Panc1 (cell line): ENCODE data around the gene SHROOM3. TPM values are rescaled to one million over a fixed set of nuclear protein-coding genes. Genes with fewer than 3 reads are reported as not detected.

ENCODE experiments used
- ATAC-seq: fragments of 200-7000 bp; cut with Tn5 transposase; 2 replicates; pipeline ENCODE4 v1.9.1; 2020; ENCODE audit warnings: mild to moderate bottlenecking, moderate library complexity
- BruUV-seq: library from RNA; stranded (reverse); fragments of 400-500 nt; replicated peaks from 2 replicates; lab custom pipeline; 2021; lab: Mats Ljungman, UMichigan
- CTCF ChIA-PET: fragments of 300-600 bp; sonication (Branson Sonifier 250); formaldehyde crosslinking; loops from one replicate; lab custom pipeline; 2022; ENCODE audit warnings: antibody characterized with exemption; lab: Charles Lee
- POLR2A ChIA-PET: fragments of 300-600 bp; sonication (Branson Sonifier 250); formaldehyde crosslinking; loops from one replicate; lab custom pipeline; 2022; ENCODE audit warnings: antibody characterized with exemption; lab: Charles Lee
- DNase-seq: peaks from one replicate; pipeline ENCODE4 v3.0.0-alpha.2; 2010; ENCODE audit warnings: low read depth, low spot score
- H3K27ac ChIP-seq: 2 replicates; pipeline ENCODE4 v1.5.1; 2011; ENCODE audit warnings: mild to moderate bottlenecking, low read length, inconsistent platforms
- H3K27me3 ChIP-seq: fragments of 200-500 bp; sonication (Bioruptor generic); 2 replicates; pipeline ENCODE4 v1.6.0; 2014; ENCODE audit warnings: low read length, inconsistent platforms; ENCODE audit not compliant: control insufficient read depth, insufficient read depth
- H3K36me3 ChIP-seq: fragments of 200-500 bp; sonication (Bioruptor generic); 2 replicates; pipeline ENCODE4 v1.5.1; 2014; ENCODE audit warnings: inconsistent platforms, mild to moderate bottlenecking, low read length, moderate library complexity; ENCODE audit not compliant: control insufficient read depth, insufficient read depth
- H3K4me1 ChIP-seq: 2 replicates; pipeline ENCODE4 v1.5.1; 2011; ENCODE audit warnings: inconsistent platforms, mild to moderate bottlenecking, low read length, moderate library complexity; ENCODE audit not compliant: control insufficient read depth, insufficient read depth
- H3K4me3 ChIP-seq, 2 experiments: 2 replicates each; pipeline ENCODE4 v1.5.1; 2011 to 2012; ENCODE audit warnings: low read depth in 2 of 2, low read length in 2 of 2, mild to moderate bottlenecking in 2 of 2, inconsistent platforms in 1 of 2, moderate library complexity in 1 of 2
- H3K9me3 ChIP-seq: fragments of 200-500 bp; sonication (Bioruptor generic); 2 replicates; pipeline ENCODE4 v1.5.1; 2014; ENCODE audit warnings: low read depth, mild to moderate bottlenecking, inconsistent platforms, low read length, moderate library complexity; ENCODE audit not compliant: control insufficient read depth, insufficient read depth
- CTCF ChIP-seq: fragments of 450-650 bp; IDR thresholded peaks from 2 replicates; pipeline ENCODE4 v1.5.1; 2017; ENCODE audit warnings: mild to moderate bottlenecking
- POLR2AphosphoS5 ChIP-seq: IDR thresholded peaks from 2 replicates; pipeline ENCODE4 v1.6.1; 2012; ENCODE audit warnings: mild to moderate bottlenecking, low read depth, low read length, moderate library complexity
- REST ChIP-seq, 2 experiments: IDR thresholded peaks; 2 replicates each; pipeline ENCODE4 v1.6.1; 2011 to 2012; ENCODE audit warnings: low read depth in 2 of 2, control low read depth in 1 of 2, low read length in 1 of 2, mild to moderate bottlenecking in 1 of 2, moderate library complexity in 1 of 2; ENCODE audit not compliant: insufficient read depth in 1 of 2
- SIN3A ChIP-seq: IDR thresholded peaks from 2 replicates; pipeline ENCODE4 v1.6.1; 2012; ENCODE audit warnings: low read depth, mild to moderate bottlenecking, low read length, moderate library complexity, borderline replicate concordance; ENCODE audit not compliant: insufficient read depth
- TCF7L2 ChIP-seq: IDR thresholded peaks from 2 replicates; pipeline ENCODE4 v1.6.1; 2011; ENCODE audit warnings: mild to moderate bottlenecking, low read depth, low read length, inconsistent platforms
- in situ Hi-C: cut with HindIII; loops from 2 replicates; pipeline ENCODE4 v1.10.0; 2016; ENCODE audit warnings: low sequenced_read_pairs, low pct_unique_long_range_greater_than_20kb
- intact Hi-C: fragments of 100-400 bp; cut with micrococcal nuclease; formaldehyde crosslinking; loops from one replicate; pipeline ENCODE4 v1.10.0; 2022; ENCODE audit not compliant: unreplicated experiment
- total RNA-seq: library from RNA; stranded (reverse); gene quantifications from one replicate; pipeline ENCODE4 v1.2.1, GENCODE V29; 2021; ENCODE audit not compliant: unreplicated experiment

Gene SHROOM3
- total RNA-seq, 1 experiment from 2014 or later, result 7.2 TPM

GRCh38 chr4:76582817-76583087, 147.7 kb downstream of the SHROOM3 start:
- ATAC-seq (no peak), DNase-seq (no peak)
- Histone ChIP-seq H3K27me3 (no peaks in the 10 kb centered on the region), H3K4me3 (no peak overlapping the region), H3K27ac (no peak overlapping the region), H3K9me3 (no peaks in the 10 kb centered on the region), H3K36me3 (no peaks in the 10 kb centered on the region; the same call in 1 of the 2 replicates), H3K4me1 (no peaks in the 10 kb centered on the region; the same call in 1 of the 2 replicates)
- BruUV-seq, result no TSS peak
- in situ Hi-C loops, result no loop called here
- TF ChIP-seq SIN3A, result no peak
- TF ChIP-seq REST (IDR thresholded peaks at IDR 0.05; ENCODE audit: insufficient read depth in 1 of 2, low read depth in 2 of 2, low read length in 1 of 2), result no peak
- TF ChIP-seq TCF7L2, result no peak
- TF ChIP-seq POLR2AphosphoS5, result no peak
- no peak for TF ChIP-seq CTCF
- CTCF ChIA-PET, result no interaction called here
- POLR2A ChIA-PET, result no interaction called here
- intact Hi-C loops, result no loop called here

GRCh38 chr4:76584241-76585152, 149.5 kb downstream of the SHROOM3 start:
- ATAC-seq, result no peak
- H3K27ac ChIP-seq, result no peak overlapping the region; the same call in 1 of the 2 replicates
- peaks cover 2% of the 10 kb centered on the region for H3K4me1 ChIP-seq
- H3K36me3 ChIP-seq, result no peaks in the 10 kb centered on the region; the same call in 1 of the 2 replicates
- in situ Hi-C loops, result no loop called here
- TF ChIP-seq CTCF (no peak), TCF7L2 (no peak), REST (IDR thresholded peaks at IDR 0.05; ENCODE audit: insufficient read depth in 1 of 2, low read depth in 2 of 2, low read length in 1 of 2) (no peak), POLR2AphosphoS5 (no peak), SIN3A (no peak)
- no TSS peak for BruUV-seq
- H3K4me3 ChIP-seq, result no peak overlapping the region
- ChIA-PET POLR2A (no interaction called here), CTCF (no interaction called here)
- H3K9me3 ChIP-seq, result no peaks in the 10 kb centered on the region
- no peaks in the 10 kb centered on the region for H3K27me3 ChIP-seq
- no peak for DNase-seq
- intact Hi-C loops, result no loop called here
